Left hindlimb (tissue), 1 donor: ENCODE results near the gene INO80.

Source experiments
- DNase-seq: peaks from one replicate; pipeline ENCODE4 v3.0.0-alpha.2; 2018

Gene INO80

DNA sequence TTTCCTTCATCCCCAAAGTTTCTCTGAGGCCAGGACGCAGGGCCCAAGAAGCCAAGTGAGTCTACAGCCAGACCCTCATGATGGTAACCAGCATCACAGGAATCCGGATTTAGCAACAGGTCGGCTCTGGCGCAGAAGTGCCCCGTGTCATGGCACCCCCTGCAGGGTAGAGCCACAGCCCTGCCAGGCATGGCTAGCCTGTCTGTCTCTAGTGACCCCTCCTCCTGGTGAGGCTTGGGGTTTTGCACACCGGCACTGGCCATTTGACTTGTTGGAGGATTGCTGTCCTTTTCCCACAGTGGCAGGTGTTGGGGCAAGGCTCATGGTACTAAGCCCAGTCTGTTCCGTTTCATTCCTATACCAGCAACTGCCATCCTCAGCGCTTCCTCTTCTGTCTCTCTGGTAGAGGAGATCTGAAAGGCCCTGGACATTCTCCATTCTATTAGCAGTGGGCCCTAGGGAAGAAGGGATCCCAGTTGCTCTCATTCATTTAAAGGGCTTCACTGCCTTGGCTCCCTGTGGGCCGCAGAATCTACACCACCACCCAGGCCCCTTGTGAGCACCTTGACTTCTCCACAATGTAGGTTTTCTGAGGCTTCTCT, 172.2 kb downstream of the INO80 start:
- DNase-seq = no peak

DNA sequence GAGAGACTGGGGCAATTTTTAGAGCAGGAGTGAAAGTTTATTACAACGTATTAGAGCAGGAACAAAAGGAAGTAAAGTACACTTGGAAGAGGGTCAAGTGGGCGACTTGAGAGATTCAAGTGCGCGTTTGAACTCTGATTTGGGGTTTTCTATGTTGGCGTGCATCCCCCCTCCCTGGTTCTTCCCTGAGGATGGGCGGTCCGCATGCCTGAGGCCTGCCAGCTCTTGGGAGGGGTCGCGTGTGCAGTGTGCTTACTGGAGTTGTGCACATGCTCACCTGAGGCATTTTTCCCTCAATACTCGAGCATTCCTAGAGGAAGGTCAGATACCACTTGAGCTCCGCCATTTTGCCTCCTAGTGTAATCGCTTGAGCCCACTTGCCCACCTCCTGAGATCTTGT, 173.2 kb downstream of the INO80 start:
- no peak for DNase-seq

DNA sequence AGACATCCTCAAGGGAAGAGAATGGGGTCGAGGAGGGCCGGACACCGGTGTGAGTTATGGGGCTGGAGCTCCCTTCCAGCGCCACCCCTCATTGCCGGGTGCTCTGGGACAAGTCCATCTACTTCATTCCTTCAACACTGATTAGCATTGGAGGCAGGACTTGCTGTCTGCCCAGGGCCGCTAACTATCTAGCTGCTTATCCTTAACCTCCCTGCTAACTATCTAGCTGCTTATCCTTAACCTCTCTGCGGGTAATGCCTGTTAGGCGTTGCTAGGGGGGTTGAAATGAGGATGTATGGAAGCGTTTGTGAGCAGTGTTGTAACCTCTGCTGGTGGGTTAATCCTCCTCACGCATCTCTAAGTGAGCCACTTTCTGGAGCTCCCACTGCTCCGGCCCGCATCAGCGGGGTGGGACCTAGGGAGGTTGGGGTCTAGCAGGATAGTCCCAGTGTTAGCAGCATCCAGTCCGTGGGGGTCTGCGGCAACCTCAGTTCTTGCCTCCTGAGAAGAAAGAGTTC, 173.7 kb downstream of the INO80 start:
- DNase-seq = no peak

DNA sequence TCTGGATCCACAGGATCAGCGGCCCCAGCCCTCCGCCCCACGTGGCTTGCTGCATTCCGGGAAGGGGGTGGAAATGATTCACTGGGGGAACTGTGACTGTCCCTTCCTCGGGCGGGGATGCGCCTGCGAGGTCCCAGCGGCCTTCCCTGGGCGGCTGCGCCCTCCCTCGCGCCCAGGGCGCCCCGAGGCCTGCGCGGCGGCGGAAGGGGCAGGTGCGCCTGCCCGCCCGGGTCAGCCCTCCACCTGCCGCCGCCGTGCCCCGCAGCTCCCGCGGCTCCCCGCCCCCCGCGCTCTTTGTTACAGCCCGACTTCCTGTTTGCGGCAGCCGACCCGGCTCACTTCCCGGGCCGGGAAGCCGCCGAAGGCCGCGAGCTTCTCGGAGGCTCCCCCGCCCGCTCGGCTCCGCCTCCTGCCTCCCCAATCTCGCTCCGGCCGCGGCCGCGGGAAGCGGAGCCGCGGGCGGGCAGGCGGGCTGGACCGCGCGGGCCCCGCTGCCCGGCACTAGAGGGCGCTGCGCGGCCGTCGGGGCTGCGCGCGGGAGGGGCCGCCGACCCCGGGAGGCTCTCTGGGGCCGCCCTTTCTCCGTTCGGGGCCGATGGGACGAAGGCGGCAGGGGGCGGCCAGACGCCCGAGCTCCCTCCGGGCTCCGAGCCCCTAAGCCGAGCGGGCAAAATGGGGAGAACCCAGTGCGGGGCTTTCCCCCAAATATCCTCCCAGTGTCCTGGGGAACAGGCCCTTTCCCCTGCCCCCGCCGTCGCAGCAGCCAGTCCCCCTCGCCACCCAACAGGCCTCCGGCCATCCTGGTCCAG, 174.3 kb downstream of the INO80 start:
- DNase-seq = peak; percentile 77

DNA sequence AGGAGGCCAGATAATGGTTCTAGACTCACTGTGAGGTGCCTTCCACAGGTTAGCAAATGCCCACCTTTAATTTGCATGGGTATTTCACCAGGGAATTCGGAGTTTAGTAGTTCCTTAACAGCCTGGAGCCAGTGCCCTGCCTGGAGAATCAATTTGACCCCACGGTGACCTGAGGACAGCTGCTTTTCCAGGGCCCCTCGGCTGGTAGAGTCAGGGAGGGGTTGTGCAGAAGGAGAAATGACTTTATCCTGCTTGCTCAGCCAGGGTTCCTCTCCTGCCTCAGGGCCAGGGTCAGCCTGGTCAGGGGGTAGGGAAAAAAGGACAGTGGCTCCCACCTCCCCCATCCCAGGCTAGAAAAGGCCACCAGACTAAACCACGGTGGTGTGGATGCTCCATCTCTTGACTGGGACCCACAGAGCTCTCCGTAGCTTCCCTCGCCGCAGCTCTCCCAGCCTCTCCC, 175.0 kb downstream of the INO80 start:
- no peak for DNase-seq

DNA sequence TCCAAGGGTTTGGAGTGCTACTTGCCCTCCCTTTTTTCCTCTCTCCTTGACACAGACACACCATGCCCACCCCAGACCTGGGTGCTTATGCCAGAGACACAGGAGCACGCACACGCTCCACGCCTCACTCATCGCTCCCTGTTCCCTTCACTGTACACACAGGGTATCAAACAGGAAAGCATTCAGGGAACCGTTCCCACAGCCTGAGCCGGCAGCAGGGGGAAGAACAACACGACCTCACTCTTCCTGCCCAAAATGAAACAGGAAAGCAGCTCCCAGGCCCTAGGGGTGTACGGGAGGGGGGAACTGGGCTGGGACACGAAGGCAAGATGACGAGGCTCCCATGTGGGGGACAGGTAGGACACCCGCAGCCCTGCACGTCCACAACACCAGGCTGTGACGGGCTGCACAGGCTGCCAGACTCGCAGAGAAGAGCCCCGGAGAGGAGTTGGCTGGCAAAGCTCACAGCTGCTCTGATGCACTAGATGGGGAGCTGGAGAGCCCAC, 175.7 kb downstream of the INO80 start:
- no peak for DNase-seq

DNA sequence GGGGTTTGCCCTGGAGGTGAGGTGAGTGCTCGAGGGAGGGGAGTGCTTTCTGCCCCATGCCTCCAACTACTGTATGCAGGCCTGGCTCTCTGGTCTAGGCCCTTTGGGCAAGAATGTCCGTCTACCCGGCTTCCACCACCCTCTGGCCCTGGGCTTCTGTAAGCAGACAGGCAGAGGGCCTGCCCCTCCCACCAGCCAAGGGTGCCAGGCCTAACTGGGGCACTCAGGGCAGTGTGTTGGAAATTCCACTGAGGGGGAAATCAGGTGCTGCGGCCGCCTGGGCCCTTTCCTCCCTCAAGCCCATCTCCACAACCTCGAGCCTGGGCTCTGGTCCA, 177.6 kb downstream of the INO80 start:
- no peak for DNase-seq

DNA sequence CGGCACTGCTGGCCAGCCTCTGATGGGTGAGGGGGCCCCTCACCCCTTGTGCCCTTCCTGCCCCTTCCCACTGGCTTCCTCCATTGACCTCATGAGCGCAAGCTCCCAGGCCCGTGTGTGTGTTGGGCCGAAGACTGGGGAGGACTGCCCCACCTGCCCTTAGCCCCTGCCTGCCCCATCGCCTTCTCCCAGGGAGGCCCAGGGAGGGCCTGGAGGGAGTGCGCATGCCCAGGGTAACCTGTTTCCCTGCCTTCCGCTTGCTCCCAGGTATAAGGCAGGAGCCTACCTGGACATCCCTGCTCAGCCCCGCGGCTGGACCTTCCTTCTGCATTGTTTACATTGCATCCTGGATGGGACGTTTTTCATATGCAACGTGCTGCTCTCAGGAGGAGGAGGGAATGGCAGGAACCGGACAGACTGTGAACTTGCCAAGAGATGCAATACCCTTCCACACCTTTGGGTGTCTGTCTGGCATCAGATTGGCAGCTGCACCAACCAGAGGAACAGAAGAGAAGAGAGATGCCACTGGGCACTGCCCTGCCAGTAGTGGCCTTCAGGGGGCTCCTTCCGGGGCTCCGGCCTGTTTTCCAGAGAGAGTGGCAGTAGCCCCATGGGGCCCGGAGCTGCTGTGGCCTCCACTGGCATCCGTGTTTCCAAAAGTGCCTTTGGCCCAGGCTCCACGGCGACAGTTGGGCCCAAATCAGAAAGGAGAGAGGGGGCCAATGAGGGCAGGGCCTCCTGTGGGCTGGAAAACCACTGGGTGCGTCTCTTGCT, 178.1 kb downstream of the INO80 start:
- no peak for DNase-seq

DNA sequence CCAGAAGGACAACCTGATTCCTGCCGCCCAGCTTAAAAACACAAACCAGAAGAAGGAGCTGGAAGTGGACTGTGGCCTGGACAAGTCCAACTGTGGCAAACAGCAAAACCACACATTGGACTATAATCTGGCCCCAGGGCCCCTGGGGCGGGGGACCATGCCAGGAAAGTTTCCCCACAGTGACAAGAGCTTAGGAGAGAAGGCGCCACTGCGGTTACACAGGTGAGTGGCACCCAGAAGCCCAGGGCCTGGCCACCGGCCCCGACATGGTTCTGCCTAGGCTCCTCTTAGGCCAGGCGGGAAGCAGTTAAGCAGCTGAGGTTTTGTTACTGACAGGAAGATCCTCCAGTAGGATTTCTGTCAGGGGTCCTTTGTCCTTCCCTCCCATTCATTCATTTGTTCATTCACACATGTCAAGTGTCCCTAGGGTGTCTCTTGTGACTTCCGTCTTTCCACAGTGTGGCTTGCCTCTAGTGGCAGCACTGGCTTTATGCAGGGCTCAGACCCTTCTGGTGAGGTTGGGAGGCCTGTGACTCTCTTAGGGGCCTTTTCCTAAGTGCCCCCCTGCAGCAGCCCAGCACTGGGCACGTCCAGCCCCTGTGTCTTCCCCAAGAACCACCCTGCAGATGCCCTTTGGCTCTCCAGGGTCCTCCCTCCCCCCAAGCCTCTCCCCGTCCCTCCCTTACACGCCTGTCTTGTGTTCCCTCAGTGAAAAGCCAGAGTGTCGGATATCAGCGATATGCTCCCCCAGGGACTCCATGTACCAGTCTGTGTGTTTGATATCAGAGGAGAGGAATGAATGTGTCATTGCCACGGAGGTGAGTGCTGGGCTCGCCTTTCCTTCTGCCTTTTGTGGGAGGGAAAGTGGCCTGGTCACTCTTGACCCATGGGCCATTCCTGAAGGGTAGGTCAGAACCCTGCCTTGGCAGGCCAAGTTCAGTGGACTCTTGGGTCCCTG, 179.1 kb downstream of the INO80 start:
- DNase-seq = no peak

DNA sequence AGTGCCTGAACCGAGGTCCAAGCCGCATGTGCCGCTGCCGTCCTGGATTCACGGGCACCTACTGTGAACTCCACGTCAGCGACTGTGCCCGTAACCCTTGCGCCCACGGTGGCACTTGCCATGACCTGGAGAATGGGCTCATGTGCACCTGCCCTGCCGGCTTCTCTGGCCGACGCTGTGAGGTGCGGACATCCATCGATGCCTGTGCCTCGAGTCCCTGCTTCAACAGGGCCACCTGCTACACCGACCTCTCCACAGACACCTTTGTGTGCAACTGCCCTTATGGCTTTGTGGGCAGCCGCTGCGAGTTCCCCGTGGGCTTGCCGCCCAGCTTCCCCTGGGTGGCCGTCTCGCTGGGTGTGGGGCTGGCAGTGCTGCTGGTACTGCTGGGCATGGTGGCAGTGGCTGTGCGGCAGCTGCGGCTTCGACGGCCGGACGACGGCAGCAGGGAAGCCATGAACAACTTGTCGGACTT, 179.8 kb downstream of the INO80 start:
- no peak for DNase-seq

DNA sequence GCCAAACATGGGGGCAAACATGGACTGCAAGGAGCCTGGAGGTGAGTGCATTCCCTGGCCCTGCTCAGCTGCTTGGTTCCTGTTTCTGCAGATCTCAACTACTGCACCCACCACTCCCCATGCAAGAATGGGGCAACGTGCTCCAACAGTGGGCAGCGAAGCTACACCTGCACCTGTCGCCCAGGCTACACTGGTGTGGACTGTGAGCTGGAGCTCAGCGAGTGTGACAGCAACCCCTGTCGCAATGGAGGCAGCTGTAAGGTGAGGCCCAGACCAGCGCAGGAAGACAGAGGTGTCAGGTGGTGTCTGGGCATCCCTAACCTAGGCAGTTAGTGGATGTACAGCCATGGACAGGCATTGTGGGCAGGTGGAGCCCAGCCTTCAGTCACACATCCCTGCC, 181.6 kb downstream of the INO80 start:
- no peak for DNase-seq

DNA sequence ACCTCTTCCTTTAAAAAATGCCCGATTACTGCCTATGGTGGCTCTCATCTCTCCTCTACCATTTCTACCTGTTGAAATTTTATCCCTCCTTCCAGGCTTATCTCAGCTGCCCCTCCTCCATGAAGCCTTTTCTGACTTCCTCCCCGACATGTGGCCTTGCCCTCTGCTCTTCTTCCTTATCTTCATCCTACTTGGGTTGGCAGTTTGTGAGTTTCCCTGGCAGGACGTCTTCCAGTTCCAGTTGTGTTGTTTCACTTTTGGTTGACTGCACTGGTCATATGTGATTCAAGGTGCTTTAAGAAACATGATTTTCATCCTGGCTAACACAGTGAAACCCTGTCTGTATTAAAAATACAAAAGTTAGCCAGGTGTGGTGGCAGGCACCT, 182.6 kb downstream of the INO80 start:
- DNase-seq = no peak

DNA sequence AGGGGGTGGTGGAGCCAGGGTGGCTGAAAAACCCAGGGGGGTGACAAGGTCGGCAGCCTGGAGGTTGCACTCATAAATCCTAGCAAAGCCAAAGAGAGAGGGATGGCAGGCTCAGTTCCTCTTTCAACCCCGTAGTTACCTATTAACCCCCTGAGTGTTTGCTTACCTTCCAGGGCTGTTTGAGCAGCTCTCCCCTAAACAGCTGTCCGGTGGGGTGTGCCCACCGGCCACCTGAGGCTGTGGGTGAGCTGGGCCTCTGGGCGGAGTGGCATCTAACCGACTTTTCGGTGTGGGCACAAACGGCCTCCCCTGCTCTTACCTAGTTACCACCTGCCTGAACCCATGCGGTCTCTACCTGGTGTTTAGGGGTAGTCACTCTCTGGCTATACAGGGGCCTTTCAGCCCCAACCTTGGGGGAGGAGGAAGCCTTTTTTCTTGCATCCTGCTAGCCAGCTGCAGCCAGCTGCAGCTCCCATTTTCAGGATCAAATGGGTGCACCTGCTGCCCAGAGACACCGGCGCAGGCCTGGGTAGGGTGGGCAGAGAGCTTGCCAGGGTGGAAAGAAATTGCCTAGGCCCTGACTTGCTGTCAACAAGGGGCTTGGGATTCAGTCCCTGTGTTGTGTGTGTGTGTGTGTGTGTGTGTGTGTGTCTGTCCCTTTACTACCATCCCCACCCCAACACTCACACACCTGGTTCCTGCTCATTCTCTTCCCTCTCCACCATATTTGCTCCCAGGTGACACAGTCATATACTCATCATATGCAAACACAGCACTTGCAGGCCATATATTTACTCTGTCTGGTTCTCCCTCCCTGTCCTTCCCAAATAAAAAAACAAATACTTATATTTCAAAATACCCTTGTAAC, 183.2 kb downstream of the INO80 start:
- DNase-seq = no peak

DNA sequence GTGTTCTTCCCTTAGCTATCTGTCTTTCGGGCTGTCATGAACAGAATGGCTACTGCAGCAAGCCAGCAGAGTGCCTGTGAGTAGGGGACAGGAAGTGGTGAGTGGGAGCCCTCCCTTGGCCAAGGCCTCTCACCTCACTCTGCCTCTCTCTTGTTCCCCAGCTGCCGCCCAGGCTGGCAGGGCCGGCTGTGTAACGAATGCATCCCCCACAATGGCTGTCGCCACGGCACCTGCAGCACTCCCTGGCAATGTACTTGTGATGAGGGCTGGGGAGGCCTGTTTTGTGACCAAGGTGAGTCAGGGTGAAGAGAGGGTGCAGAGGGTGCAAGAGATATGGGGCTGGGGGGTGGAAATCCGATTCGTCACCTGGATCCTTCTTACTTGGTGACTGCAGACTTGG, 183.9 kb downstream of the INO80 start:
- DNase-seq = no peak

DNA sequence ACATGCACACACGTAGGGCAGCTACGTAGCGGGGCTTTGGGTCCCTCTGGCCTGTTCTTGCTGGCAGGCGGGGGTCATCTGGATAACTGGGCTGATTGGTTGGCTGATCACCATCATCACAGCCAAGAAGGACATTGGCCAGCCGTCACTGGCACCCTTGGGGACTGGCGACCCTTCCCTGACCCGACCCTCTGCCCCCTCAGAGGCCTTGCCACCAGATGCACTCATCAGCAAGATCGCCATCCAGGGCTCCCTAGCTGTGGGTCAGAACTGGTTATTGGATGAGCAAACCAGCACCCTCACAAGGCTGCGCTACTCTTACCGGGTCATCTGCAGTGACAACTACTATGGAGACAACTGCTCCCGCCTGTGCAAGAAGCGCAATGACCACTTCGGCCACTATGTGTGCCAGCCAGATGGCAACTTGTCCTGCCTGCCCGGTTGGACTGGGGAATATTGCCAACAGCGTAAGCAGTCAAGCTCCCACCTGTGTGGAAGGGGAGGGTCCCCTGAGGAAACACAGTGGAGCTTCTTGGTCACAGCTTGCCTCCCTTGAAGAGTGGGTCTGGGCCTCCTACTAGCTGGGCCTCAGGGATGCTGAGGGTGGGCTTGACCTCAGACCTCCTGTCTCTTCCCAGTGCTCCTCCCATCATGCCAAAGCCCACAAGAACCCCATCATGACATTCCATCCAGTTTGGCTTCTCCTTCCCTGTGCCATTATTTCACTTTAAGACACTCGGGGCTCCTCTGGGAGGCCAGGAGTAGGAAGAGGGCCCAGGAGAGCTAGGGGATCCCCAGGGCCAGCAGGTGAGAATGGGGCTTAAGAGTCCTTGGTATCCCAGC, 184.6 kb downstream of the INO80 start:
- DNase-seq = no peak

DNA sequence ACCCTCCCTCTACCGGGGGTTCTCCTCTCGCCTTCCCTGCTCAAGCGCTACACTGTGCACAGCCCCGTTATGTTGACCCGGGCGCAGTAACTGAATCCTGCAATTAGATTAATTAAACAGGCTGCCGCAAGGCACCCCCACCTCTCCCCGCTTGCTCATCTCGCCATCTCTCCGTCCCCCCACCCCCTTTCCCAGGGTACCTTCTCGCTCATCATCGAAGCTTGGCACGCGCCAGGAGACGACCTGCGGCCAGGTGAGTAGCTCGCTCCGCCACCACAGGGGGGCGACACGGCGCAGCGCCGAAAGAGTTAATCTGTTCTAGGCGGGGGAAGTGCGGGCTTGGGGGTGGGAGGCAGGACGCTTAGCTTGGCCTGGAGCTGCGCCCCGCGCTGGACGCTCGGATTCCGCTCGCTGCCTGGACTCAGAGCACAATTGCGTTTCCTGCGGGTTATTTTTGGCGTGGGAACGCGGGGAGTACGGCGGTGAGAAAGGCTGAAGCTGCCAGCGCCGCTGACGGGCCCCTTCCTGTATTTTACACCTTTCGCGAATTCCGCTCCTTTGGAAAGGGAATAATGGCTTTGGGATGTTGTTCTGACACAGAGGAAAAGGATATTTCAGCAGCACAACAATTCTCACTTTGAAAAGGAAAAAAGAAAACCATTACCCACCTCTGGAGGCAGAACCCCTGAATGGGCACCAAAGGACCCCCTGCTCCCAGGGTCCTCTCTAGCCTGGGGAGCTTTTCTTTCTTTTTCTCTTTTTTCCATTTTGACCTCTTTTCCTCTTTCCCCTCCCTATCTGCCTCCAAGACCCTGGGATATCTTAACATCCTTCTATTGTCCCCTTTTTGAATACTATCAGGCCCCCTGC, 185.4 kb downstream of the INO80 start:
- peak; percentile 62 for DNase-seq

DNA sequence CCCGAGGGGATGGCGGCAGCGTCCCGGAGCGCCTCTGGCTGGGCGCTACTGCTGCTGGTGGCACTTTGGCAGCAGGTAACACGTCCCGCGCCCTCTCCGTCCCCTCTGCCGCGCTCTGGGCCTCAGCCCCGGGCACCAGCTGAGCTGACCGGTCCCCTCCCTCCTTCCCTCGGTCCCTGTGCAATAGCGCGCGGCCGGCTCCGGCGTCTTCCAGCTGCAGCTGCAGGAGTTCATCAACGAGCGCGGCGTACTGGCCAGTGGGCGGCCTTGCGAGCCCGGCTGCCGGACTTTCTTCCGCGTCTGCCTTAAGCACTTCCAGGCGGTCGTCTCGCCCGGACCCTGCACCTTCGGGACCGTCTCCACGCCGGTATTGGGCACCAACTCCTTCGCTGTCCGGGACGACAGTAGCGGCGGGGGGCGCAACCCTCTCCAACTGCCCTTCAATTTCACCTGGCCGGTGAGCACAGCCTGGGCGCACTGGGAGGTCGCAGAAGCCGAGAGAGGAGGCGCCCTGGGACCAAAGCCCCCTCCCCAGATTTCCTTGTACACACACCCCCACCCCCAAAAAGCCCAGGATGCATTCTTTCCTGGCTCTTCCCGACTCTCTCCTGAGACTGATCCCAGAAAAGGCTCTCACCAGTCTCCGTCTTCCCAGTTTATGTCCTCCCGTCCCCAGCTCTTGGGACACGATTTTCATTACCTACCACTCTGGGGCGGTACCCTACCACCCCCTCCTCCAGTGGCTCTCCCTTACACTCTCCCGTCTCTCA, 186.2 kb downstream of the INO80 start:
- peak; percentile 75 for DNase-seq
